VCaP (cell line): ENCODE measurements around the gene GJA10.

ENCODE experiments used
- H3K27ac ChIP-seq: fragments of 450-650 bp; 2 replicates; pipeline ENCODE4 v1.5.1; 2017
- CTCF ChIP-seq: fragments of 450-650 bp; conservative IDR thresholded peaks from 2 replicates; pipeline ENCODE4 v1.5.1; 2017; ENCODE audit warnings: mild to moderate bottlenecking, moderate library complexity

GJA10 gene

GRCh38 chr6:89941763-89942497 is 47.7 kb downstream of the GJA10 start:
- peak overlapping the region; percentile 98 for H3K27ac ChIP-seq
- no peak for TF ChIP-seq CTCF

- no peak for TF ChIP-seq CTCF
- peak overlapping the region; percentile 98 for H3K27ac ChIP-seq
These were observed 48.3 kb downstream of the GJA10 start for GRCh38 chr6:89942601-89943000.

DNA sequence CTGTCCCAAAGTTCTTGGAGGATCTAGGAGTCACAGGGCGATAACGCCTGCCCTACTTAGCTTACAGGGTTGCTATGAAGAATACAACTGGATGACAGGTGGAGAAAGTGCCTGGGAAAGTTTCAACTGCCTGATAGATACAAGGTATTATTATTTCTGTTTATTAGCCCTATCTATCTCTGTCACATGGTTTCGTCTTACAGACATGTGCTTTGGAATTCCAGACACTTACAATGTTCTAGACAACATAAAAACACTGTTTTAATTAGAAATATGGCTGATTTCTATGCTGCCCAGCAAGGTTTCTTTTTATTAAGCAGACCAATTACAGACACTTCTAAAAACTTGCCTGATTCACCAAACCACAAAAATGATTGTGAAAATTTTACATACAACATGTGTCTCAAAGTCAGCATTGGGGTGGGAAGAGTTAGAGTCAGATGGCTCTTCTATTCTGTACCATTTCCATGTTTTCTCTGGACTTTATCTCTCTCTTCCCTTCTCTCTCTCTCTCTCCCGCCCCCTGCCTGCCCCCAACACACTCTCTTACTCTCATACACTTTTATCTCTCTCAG is 50.0 kb downstream of the GJA10 start:
- no peak overlapping the region for H3K27ac ChIP-seq
- TF ChIP-seq CTCF, result no peak

DNA sequence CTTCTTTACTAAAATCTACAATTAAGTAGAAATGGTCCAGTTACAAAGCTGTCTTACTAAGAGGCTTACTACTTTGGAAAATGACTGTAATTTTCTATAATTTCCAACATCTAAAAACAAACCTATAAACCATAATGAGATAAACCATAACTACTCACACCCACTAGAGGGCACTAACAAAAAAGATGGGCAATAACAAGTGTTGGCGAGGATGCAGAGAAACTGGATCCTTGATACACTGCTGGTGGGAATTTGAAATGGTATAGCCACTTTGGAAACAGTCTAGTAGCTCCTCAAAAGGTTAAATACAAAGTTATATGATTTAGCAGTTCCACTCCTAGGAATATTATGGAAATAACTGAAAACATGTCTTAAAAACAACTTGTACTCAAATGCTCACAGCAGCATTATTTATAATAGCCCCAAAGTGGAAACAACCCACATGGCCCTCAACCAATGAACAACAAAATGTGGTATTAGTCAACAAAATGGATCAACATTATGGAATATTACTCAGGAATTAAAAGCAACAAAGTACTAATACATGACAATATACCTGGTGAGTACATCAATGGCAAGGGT is 50.6 kb downstream of the GJA10 start:
- peak; percentile 49 for TF ChIP-seq CTCF
- H3K27ac ChIP-seq, result no peak overlapping the region
